Bone marrow (tissue), 2 donors: Measurements from ENCODE around the gene GOLGA5.
"Not testable (repeated sequence)": the region's sequence is repeated elsewhere in the genome, so short reads cannot be mapped to it uniquely, and the experiment has no call there.

Experiments
- DNase-seq, 2 donors: peaks; one replicate each; lab custom pipeline; 2025; lab: John Stamatoyannopoulos, UW

Gene GOLGA5

DNA sequence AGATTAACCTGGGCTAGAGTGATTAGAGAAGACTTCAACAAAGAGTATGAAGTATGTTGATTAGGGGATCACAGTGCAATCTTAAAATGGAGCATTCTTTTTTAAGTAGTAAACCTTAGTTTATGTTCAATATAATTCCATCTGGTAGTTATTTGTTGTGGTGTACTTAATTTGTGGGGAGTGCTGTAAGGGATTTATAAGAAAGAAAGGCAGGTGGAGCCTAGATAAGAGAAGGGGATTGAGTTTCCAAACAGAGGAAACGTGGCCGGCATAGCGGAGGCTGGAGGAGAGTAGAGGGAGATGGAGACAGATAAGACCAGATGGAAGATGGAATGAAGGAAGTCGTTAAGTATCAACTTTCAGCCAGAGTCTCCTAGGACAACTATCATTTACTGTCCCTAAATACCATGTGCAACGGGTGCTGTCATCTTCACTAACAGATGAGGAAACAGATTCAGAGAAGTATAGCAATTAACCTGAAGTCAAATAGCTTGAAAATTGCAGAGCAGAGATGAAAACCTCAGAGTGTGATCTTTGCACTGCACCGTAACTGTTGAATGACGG, 38.1 kb downstream of the GOLGA5 start:
- DNase-seq = no peak

GRCh38 chr14:92841930-92842329, 47.8 kb downstream of the GOLGA5 start:
- no peak for DNase-seq

GRCh38 chr14:92844204-92844603, 50.1 kb downstream of the GOLGA5 start:
- DNase-seq = no peak

DNA sequence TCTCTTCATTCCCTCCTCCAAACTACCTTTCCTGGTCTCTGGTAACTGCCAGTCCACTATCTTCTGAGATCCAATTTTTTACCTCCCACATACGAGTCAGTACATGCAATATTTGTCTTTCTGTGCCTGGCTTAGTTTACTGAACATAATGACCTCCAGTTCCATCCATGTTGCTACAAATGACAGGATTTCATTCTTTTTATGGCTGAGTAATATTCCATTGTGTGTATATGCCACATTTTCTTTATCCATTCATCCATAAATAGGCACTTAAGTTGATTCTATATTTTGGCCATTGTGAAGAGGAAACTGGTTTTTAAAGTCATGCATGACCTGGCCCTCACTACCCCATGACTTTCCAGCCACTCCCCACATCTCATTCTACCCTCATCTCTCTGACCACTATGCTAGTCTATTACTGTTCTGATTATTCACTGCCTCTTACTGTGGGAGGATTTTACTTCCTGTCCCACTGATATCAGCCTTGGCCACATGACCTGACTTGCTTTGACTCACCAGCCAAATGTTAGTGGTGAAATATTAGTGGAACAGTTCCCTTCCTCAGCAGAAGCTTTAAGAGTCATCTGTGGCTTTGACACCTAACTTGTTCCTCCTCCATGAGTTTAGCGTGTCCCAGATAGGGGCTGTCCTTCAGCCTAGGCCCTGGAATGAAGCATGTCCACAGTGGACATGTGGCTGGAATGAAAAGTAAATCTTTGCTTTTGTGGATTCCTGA, 52.2 kb downstream of the GOLGA5 start:
- peak in 1 of 2 donors; percentile 82 for DNase-seq

GRCh38 chr14:92847278-92847677, 53.2 kb downstream of the GOLGA5 start:
- peak in 1 of 2 donors; percentile 43 for DNase-seq

DNA sequence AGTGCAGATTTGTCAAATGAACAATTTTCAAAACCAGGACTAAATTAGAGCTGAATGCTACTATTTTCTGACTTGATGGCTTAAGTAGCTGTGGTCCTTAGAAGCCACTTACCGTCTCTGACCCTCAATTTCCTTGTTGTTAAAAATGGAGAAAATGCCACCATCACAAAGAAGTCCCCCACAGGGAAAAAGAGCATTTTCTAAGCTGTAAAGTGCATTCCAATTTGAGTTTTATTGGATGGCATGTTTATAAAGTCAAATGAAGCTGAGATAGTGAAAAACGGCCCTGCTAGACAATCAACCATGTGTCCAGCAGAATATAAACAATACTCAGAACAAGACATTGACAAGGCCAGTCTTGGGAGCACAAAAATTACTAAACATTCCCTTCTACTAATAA, 53.6 kb downstream of the GOLGA5 start:
- DNase-seq = no peak

- DNase-seq = peak in 1 of 2 donors; percentile 28
Measured at GRCh38 chr14:92848887-92849286, 54.8 kb downstream of the GOLGA5 start.

- no peak for DNase-seq
Measured at GRCh38 chr14:92850492-92850891, 56.4 kb downstream of the GOLGA5 start.

GRCh38 chr14:92853136-92853535, 59.0 kb downstream of the GOLGA5 start:
- DNase-seq = not testable (repeated sequence)

DNA sequence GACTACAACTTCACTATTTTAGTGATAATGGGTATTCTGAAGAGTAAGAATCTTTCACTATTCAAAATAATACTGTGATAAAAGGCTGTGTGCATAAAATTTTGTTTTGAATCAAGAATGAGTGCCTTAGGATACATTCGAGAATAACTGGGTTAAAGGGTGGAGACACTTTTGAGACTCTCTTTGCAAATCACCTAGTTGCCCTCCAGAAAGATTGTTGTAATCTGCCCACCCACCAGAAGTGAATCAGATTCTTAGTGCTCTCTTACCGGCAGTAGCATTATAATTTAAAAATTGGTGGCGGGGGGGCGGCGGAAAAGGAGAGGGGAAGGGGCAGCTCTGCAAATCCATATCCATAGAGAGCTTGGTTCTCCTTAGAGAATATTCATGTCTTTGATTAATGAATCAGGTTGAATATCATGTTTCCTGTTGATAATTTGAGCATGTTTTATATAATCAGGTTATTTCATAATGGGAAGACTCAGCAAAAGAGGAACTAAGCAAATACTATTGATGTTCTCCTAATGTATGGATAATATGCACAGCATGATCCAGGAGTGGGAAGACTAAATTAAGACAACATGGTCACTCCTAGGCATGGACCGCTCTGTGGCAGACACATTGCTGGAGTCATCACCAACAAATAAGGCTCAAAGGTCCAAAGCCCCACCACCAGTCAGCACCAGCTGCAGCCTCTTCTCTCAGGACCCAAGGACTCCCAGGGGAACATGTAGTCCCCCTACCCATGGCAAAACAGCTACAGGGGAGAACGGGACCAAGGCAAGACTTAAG, 66.1 kb downstream of the GOLGA5 start:
- DNase-seq = no peak

DNA sequence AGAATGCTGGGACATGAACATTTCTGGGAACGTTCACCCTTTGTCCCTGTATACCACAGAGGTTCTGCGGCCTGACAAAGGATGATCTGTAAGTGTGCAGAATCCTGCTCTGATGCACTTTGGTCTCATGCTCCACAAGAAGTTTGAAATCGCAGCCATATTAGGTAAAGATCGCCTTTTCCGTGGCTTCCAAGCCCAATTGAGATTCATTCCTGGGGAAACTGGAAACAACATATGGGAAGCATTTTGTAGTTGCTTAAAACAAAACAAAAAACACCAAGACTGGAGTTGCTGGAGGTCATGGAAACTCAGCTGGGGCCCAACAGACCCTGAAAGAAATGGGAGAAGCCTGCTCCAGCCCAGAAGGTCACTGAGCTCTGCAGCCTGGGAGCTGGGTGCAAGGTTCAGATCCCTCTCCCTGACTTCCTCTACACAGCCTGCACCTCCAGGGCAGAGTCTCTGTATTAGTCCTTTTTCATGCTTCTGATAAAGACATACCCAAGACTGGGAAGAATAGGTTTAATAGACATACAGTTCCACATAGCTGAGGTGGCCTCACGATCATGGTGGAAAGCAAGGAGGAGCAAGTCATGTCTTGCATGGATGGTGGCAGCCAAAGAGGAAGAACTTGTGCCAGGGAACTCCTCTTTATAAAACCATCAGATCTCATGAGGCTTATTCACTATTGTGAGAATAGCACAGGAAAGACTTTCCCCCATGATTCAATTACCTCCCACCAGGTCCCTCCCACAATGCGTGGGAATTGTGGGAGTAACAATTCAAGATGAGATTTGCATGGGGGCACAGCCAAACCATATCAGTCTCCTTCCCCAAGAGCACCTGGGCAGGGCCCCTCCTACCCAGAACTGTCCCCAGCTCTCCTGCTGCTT, 68.0 kb downstream of the GOLGA5 start:
- no peak for DNase-seq

- DNase-seq = no peak
Measured at GRCh38 chr14:92863286-92864080, 69.4 kb downstream of the GOLGA5 start.

DNA sequence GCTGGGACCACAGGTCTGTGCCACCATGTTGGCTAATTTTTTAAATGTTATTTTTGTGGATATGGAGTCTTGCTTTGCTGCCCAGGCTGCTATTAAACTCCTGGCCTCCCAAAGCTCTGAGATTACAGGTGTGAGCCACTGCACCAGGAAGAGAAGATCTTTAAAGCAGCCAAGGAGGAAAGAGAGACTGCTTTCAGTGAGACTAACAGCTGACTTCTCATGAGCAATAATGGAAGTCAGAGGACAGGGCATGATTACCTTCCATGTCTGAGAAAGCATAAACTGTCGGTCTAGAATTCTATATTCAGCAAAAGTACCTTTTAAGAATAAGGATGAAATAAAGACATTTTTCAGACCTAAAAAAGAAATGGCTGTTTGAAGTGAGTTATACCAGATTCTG, 71.6 kb downstream of the GOLGA5 start:
- no peak for DNase-seq

- DNase-seq = no peak
Measured at GRCh38 chr14:92866181-92866752, 72.2 kb downstream of the GOLGA5 start.

DNA sequence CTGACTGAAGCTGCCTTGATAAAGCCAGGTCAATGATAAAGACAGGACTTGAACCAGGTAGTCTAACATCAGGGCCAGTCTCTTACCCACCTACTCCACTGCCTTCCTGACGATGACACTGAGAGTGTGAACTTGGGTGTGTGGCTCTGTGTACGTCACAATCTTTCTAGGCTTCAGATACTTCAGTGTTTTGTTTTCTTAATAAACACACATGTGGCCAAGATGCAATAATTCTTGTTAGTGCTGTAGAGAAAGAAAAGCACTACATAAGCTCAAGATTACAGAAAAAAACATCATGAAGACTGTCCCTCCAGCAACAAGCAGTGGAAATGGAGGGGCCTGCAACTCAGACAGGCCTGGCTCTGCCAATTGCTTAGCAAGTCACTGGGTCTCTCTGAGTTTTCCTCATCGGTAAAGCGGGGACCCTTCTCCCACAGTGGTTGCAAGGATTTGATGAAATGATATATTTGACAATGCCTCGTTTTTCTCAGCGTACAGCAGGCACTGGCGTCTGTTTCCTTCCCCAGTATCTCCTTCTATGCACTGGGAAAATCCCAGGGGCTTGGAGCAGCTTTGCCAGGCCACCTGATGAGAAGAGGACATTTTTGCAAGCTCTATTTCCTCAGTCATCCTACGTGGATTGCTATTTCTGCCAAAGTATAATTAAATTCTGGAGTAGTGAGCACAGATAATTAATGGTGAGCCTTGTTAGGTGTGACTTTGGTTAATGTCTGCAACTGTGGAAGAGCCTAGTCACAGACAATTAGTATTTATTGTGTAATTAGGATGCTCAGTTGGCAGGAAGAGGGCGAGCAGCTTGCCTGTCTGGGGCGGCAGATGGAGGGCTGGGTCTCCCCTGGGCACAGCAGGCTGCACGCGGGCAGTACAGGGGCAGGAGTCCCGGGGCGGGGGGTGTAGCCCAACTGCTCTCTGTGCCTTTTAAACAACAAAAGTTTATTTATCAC, 73.1 kb downstream of the GOLGA5 start:
- no peak for DNase-seq

- DNase-seq = no peak
Measured at GRCh38 chr14:92874962-92875661, 81.0 kb downstream of the GOLGA5 start.

GRCh38 chr14:92877757-92878431, 83.8 kb downstream of the GOLGA5 start:
- DNase-seq = no peak

GRCh38 chr14:92880351-92880750, 86.2 kb downstream of the GOLGA5 start:
- no peak for DNase-seq
